DOHH2 (cell line): ENCODE measurements around the gene SGMS2.
"Not testable (repeated sequence)": the region's sequence is repeated elsewhere in the genome, so short reads cannot be mapped to it uniquely, and the experiment has no call there.

Experiments
- H3F3A ChIP-seq: fragments of 200-600 bp; sonication (generic), shearing (Covaris generic); 2 replicates; pipeline ENCODE4 v1.6.0; 2016; ENCODE audit warnings: antibody characterized with exemption, mild to moderate bottlenecking; ENCODE audit not compliant: control insufficient read depth, insufficient read depth
- H3K27ac ChIP-seq: fragments of 200-600 bp; sonication (generic); 2 replicates; pipeline ENCODE4 v1.5.1; 2014; ENCODE audit warnings: low read depth, mild to moderate bottlenecking, low read length, moderate library complexity
- H3K27me3 ChIP-seq: fragments of 200-600 bp; sonication (generic); 2 replicates; pipeline ENCODE4 v1.6.1; 2014; ENCODE audit warnings: mild to moderate bottlenecking, low read length, mixed read lengths; ENCODE audit not compliant: control insufficient read depth
- H3K36me3 ChIP-seq: fragments of 200-600 bp; sonication (generic); 2 replicates; pipeline ENCODE4 v1.6.1; 2014; ENCODE audit warnings: mild to moderate bottlenecking, low read length, moderate library complexity, mixed read lengths; ENCODE audit not compliant: control insufficient read depth
- H3K4me1 ChIP-seq: fragments of 200-600 bp; sonication (generic); 2 replicates; pipeline ENCODE4 v1.6.1; 2014; ENCODE audit warnings: mild to moderate bottlenecking, low read length, mixed read lengths; ENCODE audit not compliant: control insufficient read depth
- H3K4me2 ChIP-seq: fragments of 200-600 bp; sonication (generic); 2 replicates; pipeline ENCODE4 v1.6.0; 2014; ENCODE audit warnings: mild to moderate bottlenecking, low read length, moderate library complexity
- H3K4me3 ChIP-seq: fragments of 200-600 bp; sonication (generic); 2 replicates; pipeline ENCODE4 v1.5.1; 2014; ENCODE audit warnings: mild to moderate bottlenecking, low read length, mixed read lengths
- H3K79me2 ChIP-seq: fragments of 200-600 bp; sonication (generic); 2 replicates; pipeline ENCODE4 v1.6.1; 2014; ENCODE audit warnings: mild to moderate bottlenecking, low read length, mixed read lengths; ENCODE audit not compliant: control insufficient read depth
- H3K9me2 ChIP-seq: fragments of 200-600 bp; sonication (generic); replicated peaks from 2 replicates; pipeline ENCODE4 v1.6.1; 2014; ENCODE audit warnings: mild to moderate bottlenecking, low read length, mixed read lengths; ENCODE audit not compliant: control insufficient read depth
- H3K9me3 ChIP-seq: fragments of 200-600 bp; sonication (generic); 2 replicates; pipeline ENCODE4 v1.6.1; 2014; ENCODE audit warnings: antibody characterized with exemption, low read length, mixed read lengths; ENCODE audit not compliant: control insufficient read depth, insufficient read depth
- H4K20me1 ChIP-seq: fragments of 200-600 bp; sonication (generic); 2 replicates; pipeline ENCODE4 v1.6.0; 2014; ENCODE audit warnings: low read depth, mild to moderate bottlenecking, antibody characterized with exemption, low read length, moderate library complexity; ENCODE audit not compliant: control insufficient read depth, insufficient read depth
- EZH2phosphoT487 ChIP-seq: fragments of 200-600 bp; sonication (generic); IDR thresholded peaks from 2 replicates; pipeline ENCODE4 v1.6.1; 2017; ENCODE audit warnings: borderline replicate concordance, mild to moderate bottlenecking, antibody characterized with exemption, low read length, moderate library complexity, mixed read lengths
- TF ChIP-seq, protein P1 (sequence below): fragments of 200-600 bp; sonication (generic); IDR thresholded peaks from one replicate; pipeline ENCODE4 v1.5.1; 2014; ENCODE audit warnings: antibody characterized with exemption, mild to moderate bottlenecking, low read depth, low read length; ENCODE audit not compliant: poor library complexity, severe bottlenecking

SGMS2 gene

DNA sequence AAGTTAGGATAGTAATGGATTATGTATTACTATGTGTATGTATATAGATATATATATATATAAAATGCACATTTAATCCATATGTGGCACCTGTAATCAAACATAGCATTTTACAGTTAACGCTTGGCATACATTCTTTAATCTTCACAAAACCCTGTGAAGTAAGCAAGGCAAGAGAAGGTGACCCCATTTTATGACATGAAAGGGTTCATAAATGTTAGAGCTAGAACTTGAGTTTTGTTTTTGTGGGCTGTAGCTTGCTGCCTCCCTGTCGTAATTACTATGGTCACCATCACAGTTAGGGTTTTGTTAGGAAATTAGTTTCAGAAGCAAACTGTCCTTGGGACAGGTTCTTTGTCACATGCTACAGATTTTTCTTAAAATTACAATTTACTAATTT lies 92.8 kb downstream of the SGMS2 start:
- peaks cover 15% of the 10 kb centered on the region for H3K9me3 ChIP-seq
- H3K27me3 ChIP-seq = peaks cover 9% of the 10 kb centered on the region; the same call in 1 of the 2 replicates
- H3K36me3 ChIP-seq = no peaks in the 10 kb centered on the region
- H3K27ac ChIP-seq = no peak overlapping the region
- TF ChIP-seq, protein P1, sequence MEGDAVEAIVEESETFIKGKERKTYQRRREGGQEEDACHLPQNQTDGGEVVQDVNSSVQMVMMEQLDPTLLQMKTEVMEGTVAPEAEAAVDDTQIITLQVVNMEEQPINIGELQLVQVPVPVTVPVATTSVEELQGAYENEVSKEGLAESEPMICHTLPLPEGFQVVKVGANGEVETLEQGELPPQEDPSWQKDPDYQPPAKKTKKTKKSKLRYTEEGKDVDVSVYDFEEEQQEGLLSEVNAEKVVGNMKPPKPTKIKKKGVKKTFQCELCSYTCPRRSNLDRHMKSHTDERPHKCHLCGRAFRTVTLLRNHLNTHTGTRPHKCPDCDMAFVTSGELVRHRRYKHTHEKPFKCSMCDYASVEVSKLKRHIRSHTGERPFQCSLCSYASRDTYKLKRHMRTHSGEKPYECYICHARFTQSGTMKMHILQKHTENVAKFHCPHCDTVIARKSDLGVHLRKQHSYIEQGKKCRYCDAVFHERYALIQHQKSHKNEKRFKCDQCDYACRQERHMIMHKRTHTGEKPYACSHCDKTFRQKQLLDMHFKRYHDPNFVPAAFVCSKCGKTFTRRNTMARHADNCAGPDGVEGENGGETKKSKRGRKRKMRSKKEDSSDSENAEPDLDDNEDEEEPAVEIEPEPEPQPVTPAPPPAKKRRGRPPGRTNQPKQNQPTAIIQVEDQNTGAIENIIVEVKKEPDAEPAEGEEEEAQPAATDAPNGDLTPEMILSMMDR = no peak
- TF ChIP-seq EZH2phosphoT487 = no peak
- H3K79me2 ChIP-seq = no peaks in the 10 kb centered on the region
- H3F3A ChIP-seq = no peaks in the 10 kb centered on the region
- H3K4me1 ChIP-seq = no peaks in the 10 kb centered on the region
- H4K20me1 ChIP-seq = no peaks in the 10 kb centered on the region
- H3K9me2 ChIP-seq = no peaks in the 10 kb centered on the region
- no peak overlapping the region for H3K4me3 ChIP-seq
- H3K4me2 ChIP-seq = no peak overlapping the region

DNA sequence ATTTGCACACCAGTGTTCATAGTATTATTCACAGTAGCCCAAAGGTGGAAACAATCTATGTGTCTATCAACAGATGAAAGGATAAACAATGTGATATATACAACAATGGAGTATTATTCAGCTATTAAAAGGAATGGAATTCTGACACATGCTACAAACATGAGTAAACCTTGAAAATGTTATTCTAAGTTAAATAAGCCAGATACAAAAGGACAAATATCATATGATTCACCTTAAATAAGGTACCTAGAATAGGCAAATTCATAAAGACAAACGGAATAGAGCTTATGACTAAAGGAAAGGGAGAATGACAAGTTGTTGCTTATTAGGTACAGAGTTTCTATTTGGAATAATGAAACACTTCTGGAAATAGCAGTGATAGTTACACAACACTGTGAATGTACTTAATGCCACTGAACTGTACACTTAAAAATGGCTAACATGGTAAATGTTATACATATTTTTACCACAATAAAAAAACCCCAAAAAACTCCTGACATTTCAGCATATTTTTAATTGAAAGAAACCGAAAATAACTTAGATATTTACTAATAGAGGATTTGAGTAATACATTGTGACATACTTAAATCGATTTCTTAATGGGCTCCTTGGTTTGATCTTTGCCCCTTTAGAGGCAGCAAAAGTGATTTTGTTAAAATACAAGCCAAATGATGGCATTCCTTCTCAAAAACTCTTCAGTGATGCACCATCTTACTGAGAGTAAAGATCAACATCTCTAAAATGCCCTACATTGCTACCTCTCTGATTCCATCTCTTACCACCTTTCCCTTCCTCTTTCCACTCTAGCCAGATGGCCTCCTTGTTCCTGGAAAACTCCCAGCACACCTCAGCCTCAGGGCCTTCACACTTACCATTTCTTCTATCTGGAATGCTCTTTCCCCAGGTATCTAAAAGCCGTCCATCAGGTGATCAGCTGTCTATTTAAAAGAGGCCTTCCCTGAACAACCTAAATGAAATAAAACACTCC lies 98.0 kb downstream of the SGMS2 start:
- H3K4me3 ChIP-seq = no peak overlapping the region
- no peak for TF ChIP-seq EZH2phosphoT487
- TF ChIP-seq, protein P1 = no peak
- H3K9me2 ChIP-seq = no peaks in the 10 kb centered on the region
- H3K36me3 ChIP-seq = no peaks in the 10 kb centered on the region
- no peaks in the 10 kb centered on the region for H3F3A ChIP-seq
- no peaks in the 10 kb centered on the region for H4K20me1 ChIP-seq
- H3K9me3 ChIP-seq = peaks cover 15% of the 10 kb centered on the region
- H3K79me2 ChIP-seq = no peaks in the 10 kb centered on the region
- H3K4me1 ChIP-seq = no peaks in the 10 kb centered on the region
- no peak overlapping the region for H3K4me2 ChIP-seq
- no peak overlapping the region for H3K27ac ChIP-seq
- no peaks in the 10 kb centered on the region for H3K27me3 ChIP-seq

DNA sequence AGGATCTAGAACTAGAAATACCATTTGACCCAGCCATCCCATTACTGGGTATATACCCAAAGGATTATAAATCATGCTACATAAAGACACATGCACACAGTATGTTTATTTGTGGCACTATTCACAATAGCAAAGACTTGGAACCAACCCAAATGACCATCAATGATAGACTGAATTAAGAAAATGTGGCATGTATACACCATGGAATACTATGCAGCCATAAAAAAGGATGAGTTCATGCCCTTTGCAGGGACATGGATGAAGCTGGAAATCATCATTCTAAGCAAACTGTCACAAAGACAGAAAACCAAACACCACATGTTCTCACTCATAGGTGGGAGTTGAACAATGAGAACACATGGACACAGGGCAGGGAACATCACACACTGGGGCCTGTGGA lies 101.0 kb downstream of the SGMS2 start:
- H3K79me2 ChIP-seq, H3K4me1 ChIP-seq, H3K9me3 ChIP-seq, H3K27me3 ChIP-seq, H3K4me3 ChIP-seq, H3F3A ChIP-seq, H4K20me1 ChIP-seq, H3K4me2 ChIP-seq, H3K36me3 ChIP-seq, H3K9me2 ChIP-seq, H3K27ac ChIP-seq: not testable (repeated sequence)

DNA sequence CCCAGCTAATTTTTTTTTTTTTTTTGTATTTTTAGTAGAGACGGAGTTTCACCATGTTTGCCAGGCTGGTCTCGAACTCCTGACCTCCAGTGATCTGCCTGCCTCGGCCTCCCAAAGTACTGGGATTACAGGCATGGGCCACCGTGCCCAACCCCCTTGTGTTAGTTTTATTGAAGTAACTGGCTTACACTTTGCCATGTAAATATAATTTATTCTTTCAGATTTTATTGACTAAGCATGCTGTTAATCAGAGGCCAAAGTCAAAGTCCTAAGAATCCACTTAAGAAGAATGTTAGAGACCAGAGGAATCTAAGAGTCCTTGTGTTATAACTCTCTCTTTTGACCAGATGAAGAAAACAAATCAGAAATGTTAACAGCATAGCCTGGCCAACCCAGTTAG lies 102.1 kb downstream of the SGMS2 start:
- not testable (repeated sequence) for H3K36me3 ChIP-seq, H3F3A ChIP-seq, H3K4me2 ChIP-seq, H3K27ac ChIP-seq, H3K4me3 ChIP-seq, H3K27me3 ChIP-seq, H3K79me2 ChIP-seq, H3K9me2 ChIP-seq, H4K20me1 ChIP-seq, H3K9me3 ChIP-seq
- peaks cover 12% of the 10 kb centered on the region for H3K4me1 ChIP-seq
